ENCODE results near the gene CASKIN1.

CASKIN1 gene

GRCh38 chr16:2190659-2191445, 5.6 kb downstream of the CASKIN1 start:
- peak; percentile 27 for DNase-seq

DNA sequence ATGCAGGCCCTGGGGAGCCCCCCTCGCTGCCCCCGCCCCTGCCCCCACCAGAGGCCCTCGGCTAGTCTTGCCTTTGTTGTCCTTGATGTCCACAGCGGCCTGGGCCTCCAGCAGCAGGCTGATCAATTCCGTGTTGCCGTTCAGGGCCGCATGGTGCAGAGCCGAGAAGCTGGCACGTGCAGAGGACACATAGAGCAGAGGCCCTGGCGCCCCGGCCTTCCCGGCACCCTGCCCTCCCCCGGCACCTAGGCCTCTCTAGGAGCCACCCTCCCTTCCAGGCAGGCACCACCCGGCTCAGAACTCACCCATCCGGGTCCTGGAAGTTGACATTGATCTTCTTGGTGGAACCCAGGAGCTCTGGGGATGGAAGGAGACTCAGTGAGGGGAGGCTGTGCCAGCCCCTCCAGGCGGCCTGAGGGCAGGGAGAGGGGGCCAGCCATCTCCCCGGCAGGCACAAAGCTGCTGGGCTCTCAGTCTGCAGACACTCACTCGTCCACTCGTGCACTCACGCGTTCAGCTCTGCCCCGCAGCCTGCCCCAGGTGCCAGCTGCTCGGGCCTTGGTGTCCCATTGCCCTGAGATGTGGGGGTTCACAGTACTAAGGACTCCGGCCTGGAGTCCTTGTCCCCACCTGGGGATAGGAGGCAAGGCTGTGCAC, 6.3 kb downstream of the CASKIN1 start:
- DNase-seq, result no peak

DNA sequence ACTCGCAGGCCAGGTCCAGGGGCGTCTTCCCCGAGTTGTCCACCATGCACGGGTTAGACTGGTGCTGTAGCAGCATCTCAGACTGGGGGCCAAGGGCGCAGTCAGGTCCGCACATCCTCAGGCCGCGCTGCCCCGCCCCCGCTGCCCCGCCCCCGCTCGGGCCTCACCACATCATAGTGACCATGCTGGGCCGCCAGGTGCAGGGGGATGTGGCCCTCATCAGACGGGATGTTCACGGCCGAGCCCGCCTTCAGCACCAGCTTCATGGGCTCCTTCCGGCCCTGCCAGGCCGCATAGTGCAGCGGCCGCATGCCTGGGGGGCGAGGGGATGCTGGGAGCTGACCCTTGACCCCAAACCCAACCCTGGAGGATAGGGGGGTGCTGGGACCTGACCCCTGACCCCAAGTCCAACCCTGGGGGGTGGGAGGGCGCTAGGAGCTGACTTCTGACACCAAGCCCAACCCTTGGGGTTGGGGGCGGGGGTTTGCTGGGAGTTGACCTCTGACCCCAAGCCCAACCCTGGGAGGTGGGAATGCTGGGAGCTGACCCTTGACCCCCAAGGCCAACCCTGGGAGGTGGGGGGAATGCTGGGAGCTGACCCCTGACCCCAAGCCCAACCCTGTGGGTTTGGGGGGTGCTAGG, 7.0 kb downstream of the CASKIN1 start:
- no peak for DNase-seq

- DNase-seq, result no peak
Measured at GRCh38 chr16:2188395-2188794, 8.0 kb downstream of the CASKIN1 start.

- DNase-seq, result no peak
Measured at GRCh38 chr16:2187212-2187611, 9.2 kb downstream of the CASKIN1 start.

GRCh38 chr16:2186505-2186904, 9.9 kb downstream of the CASKIN1 start:
- DNase-seq, result no peak

GRCh38 chr16:2186064-2186463, 10.3 kb downstream of the CASKIN1 start:
- DNase-seq, result no peak

DNA sequence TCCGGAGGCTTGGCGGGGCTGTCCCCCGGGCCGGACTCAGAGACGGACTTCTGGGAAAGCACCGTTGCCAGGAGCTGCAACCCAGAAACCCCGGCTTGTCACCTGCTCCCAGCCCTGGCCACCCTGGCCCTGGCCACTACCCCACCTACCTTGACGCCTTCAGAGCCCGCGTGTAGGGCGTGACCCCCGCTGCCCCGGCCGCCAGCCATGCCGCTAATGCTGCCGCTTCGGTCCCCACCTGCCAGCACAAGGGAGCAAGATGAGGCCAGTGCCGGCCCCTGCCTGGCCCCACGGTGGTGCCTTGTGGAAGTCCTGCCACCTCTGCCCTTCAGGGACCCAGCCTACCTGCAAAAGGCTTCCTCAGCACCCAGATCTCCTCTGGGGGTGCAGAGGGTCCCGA, 11.4 kb downstream of the CASKIN1 start:
- no peak for DNase-seq

GRCh38 chr16:2184346-2184745, 12.1 kb downstream of the CASKIN1 start:
- no peak for DNase-seq

GRCh38 chr16:2183671-2184070, 12.7 kb downstream of the CASKIN1 start:
- DNase-seq, result no peak

DNA sequence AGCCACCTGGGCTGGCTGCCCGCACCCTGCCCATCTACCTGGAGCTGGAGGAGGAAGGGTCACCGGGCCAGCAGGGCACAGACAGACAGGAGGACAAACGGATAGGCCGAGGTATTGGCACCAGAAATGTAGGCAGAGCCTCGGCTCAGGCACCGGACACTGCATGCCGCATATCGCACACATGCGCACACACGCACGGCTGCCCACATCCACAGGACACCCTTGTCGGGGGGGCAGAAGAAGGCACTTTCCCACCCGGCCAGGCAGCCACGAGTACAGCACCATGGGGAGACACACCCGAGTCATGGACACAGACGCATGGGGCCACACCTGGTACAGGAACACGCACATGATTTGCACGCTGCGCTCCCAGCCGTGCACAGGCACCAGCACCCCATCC, 14.5 kb downstream of the CASKIN1 start:
- DNase-seq, result no peak

DNA sequence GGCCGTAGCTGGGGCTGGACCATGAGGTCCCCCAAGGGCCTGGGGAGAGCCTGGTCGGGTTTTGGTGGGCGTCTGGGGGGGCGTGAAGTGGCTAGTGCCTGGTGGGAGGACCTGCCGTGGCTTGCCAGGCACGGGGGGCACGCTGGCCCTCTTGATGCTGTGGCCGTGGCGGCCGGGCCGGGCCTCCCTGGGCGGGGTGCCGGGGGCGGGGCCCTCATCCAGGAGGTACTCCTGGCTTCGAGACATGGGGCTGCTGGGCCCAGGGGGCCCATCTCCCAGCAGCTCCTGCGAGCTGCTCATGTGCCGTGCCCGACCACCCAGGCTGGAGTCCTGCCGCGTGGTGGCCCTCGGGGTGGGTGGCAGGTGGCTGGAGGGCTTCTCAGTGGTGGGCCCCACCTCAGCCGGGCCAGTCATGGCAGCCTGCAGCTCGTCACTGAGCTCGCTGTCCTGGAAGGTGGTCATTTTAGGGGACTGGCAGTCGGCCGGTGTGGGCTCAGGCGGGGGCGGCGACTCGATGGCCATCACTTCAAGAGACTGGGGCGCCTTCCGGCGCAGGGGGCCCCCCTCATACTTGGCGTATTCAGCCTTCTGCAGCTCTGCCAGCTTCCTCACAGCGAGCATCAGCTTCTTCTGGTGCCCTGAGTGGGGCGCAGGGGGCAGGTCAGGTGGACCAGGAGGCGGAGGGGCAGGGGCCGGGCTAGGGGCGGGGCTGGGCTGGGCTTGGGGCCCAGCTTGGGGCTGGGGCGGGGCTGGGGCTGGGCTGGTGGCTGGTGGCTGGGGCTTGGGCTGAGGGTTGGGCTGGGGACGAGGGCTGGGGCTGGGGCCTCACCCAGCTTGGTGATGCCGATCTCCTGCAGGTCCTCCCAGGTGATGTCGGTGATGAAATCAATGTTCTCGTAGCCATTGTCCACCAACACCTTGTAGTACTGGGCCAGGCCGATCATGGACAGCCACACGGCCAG, 15.2 kb downstream of the CASKIN1 start:
- DNase-seq, result no peak

GRCh38 chr16:2180461-2180860, 15.9 kb downstream of the CASKIN1 start:
- no peak for DNase-seq

DNA sequence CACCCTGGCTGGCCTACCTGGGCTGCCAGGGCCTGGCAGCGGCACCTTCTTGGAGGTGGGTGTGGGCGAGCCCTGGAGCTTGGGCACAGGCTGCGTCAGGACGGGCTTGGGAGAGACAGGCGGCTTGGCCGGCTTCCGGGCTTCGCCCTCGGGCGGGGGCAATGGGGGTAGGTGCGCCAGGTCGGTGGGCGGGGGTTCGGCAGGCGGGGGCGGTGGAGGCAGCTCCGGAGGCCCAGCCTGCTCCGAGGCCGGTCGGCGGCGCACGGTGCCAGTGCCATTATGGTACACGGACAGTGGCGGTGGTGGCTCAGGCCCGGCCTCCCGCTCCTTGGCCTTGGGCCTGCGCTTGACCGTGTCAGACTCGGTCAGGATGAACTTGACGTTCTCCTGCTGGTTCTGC, 16.8 kb downstream of the CASKIN1 start:
- no peak for DNase-seq

DNA sequence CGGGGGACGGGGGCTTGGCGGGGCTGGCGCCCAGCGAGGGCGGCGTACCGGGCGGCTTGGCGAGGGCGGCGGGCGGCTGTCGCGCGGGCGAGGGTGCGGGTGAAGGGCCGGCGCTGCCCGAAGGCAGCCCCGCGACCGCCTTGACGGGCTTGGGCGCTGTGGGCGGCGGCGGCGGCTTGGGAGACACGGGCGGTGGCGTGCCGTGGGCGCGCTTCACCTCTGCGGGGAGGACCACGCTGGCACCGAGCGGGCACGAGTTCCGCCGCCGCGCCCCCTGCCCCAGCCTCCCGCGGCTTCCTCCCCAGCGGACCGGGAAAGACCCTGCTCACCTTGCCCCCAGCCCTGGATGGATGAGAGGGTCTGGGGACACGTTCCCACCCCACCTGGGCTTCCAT, 17.3 kb downstream of the CASKIN1 start:
- no peak for DNase-seq

DNA sequence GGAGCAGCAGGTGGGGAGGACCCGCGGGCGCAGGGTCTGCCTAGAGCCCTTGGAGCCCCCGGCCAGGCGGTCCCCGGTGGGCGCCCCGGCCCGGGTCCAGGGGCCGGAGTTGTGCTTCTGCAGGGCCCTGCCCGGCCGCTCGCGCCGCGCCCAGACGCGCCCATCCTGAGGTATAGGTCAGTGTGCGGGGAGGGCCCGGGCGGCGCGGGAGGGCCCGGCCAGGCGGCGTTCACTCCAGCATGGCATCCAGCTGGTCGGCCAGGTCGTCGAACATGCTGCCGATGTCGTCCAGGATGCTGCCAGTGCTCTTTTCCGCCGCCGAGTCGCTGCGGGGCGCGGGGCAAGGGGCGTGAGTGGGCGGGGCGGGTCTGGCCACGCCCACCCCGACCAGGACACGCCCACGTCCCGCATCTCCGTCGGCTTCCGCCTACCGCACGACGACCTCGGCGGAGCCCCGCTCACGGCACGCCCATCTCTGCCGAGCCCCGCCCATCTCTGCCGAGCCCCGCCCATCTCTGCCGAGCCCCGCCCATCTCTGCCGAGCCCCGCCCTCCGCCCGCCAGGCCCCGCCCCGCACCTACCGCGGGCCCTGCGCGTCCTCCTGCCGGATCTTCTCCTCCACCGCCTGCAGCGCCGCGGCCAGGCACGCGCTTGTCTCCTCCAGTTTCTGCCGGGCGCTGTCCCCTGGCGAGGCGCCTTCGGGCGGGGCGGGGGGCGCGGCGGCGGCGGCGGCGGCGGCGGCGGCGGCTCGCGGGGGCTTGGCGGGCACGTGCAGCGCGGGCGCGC, 17.9 kb downstream of the CASKIN1 start:
- DNase-seq, result no peak

- DNase-seq, result no peak
Measured at GRCh38 chr16:2177561-2177960, 18.8 kb downstream of the CASKIN1 start.

DNA sequence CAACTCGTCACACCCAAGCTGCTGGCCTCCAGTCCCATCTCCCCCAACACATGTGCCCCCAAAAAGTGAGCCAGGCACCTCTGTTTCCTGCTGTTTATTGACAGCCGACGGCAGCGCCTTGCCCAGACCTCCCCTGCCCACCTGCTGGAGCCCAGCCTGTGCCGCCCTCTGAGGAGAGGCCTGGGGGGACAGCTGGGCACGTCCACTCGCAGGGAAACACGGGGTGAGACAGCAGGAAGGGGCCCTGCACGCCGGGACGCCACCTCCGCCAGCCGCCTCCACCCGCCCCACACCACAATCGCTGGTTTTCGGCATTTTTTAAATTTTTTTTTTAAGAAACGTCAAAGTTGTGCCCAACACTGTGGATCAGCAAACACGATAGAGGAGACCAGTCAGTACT, 19.3 kb downstream of the CASKIN1 start:
- no peak for DNase-seq

DNA sequence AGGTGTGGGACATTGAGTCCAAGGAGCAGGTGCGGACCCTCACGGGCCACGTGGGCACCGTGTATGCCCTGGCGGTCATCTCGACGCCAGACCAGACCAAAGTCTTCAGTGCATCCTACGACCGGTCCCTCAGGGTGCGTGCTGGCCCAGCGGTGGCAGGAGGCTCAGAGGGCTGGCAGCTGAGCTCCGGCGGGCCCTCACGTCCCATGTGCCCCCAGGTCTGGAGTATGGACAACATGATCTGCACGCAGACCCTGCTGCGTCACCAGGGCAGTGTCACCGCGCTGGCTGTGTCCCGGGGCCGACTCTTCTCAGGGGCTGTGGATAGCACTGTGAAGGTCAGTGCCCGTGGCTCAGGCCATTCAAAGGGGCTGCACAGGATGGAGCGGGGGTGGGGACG, 20.4 kb downstream of the CASKIN1 start:
- no peak for DNase-seq

DNA sequence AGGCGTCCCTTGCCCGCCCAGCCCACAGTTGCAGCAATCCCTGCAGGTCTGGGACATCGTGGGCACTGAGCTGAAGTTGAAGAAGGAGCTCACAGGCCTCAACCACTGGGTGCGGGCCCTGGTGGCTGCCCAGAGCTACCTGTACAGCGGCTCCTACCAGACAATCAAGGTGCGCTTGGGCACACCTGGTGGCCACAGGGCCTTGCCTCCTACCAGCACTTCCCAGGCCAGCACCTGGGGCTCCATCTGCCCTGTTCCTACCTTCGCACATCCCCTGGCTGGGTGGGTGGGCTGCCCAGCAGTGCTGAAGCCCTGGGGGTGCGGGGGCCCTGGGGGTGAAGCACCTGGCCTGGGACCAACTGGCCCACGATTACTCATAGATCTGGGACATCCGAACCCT, 21.0 kb downstream of the CASKIN1 start:
- no peak for DNase-seq

DNA sequence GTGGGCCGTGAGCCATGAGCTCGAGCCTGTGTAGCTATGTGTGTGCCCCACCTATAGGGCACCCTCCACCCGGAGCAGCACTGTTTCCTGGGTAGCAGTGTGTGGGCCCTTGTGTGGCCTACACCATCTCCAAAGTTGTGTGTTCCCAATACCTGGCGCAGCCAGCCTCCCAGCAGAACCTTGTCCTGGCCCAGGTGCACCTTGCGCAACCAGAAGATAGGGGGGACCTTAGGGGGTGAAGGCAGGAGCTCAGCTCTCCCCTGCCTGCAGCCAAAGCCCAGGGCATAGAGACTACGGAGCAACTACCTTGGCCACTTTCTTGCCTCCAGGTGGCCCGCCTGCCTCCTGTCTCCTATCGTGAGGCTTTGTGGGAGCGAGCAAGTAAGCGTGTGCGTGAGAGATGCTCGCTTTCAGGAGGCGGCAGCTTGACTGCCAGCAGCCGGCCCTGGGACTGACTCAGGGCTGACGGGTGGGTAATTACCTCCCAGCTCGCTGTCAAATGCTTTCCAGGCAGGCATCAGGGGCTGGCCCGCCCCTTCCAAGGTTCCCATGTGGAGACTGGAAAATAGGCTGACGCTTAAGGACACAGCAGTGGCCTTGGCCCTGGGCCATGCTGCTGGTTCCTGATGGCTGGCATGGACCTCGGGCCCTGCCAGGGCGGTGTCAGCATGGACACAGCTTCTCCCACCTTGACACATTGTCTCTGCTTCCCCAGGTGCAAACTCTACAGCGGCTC, 21.8 kb downstream of the CASKIN1 start:
- no peak for DNase-seq

Data from midbrain (tissue), 1 donor.